DND-41 (cell line): ENCODE data around the gene KLHDC7B.

Experiments
- ATAC-seq: fragments of 200-7000 bp; cut with Tn5 transposase; 3 replicates; pipeline ENCODE4 v1.9.1; 2021; ENCODE audit warnings: low read depth; ENCODE audit not compliant: insufficient read depth
- DNase-seq: peaks from one replicate; pipeline ENCODE4 v3.0.0-alpha.2; 2020
- H2AFZ ChIP-seq: 2 replicates; pipeline ENCODE4 v1.6.0; 2012; ENCODE audit warnings: low read depth, low read length
- H3K27ac ChIP-seq: 2 replicates; pipeline ENCODE4 v1.5.1; 2012; ENCODE audit warnings: low read length, inconsistent platforms
- H3K27me3 ChIP-seq: fragments of 200-600 bp; sonication (generic); 2 replicates; pipeline ENCODE4 v1.6.0; 2012; ENCODE audit warnings: low read length, mild to moderate bottlenecking, inconsistent platforms; ENCODE audit not compliant: insufficient read depth, poor library complexity
- H3K36me3 ChIP-seq: 2 replicates; pipeline ENCODE4 v1.5.1; 2012; ENCODE audit warnings: low read length, inconsistent platforms; ENCODE audit not compliant: insufficient read depth
- H3K4me1 ChIP-seq: 2 replicates; pipeline ENCODE4 v1.5.1; 2012; ENCODE audit warnings: mild to moderate bottlenecking, low read length; ENCODE audit not compliant: insufficient read depth
- H3K4me2 ChIP-seq: 2 replicates; pipeline ENCODE4 v1.6.0; 2012; ENCODE audit warnings: mild to moderate bottlenecking, moderate library complexity, low read length, inconsistent platforms; ENCODE audit not compliant: insufficient read depth
- H3K4me3 ChIP-seq, 2 experiments: fragments of 200-600 bp in 1 of 2; shearing (Covaris generic) in 1 of 2; 2 replicates each; pipeline ENCODE4 v1.5.1; 2012 to 2016; ENCODE audit warnings: inconsistent platforms in 2 of 2, low read length in 2 of 2, mild to moderate bottlenecking in 2 of 2, low read depth in 1 of 2, moderate library complexity in 1 of 2
- H3K79me2 ChIP-seq: 2 replicates; pipeline ENCODE4 v1.6.0; 2012; ENCODE audit warnings: low read length, inconsistent platforms; ENCODE audit not compliant: insufficient read depth
- H3K9ac ChIP-seq: 2 replicates; pipeline ENCODE4 v1.6.0; 2012; ENCODE audit warnings: low read depth, mild to moderate bottlenecking, inconsistent platforms, low read length, moderate library complexity
- H3K9me3 ChIP-seq: 2 replicates; pipeline ENCODE4 v1.5.1; 2012; ENCODE audit warnings: low read length, moderate library complexity, mild to moderate bottlenecking, inconsistent platforms; ENCODE audit not compliant: insufficient read depth, severe bottlenecking
- H4K20me1 ChIP-seq: 2 replicates; pipeline ENCODE4 v1.6.0; 2012; ENCODE audit warnings: low read length; ENCODE audit not compliant: insufficient read depth
- EZH2 ChIP-seq: IDR thresholded peaks from 3 replicates; pipeline ENCODE4 v1.6.1; 2012; ENCODE audit warnings: borderline replicate concordance, low read depth, mild to moderate bottlenecking, moderate library complexity, low read length, inconsistent platforms; ENCODE audit not compliant: severe bottlenecking
- TF ChIP-seq, protein P1 (sequence below): IDR thresholded peaks from 2 replicates; pipeline ENCODE4 v1.5.1; 2012; ENCODE audit warnings: borderline replicate concordance, low read length, moderate library complexity, mild to moderate bottlenecking; ENCODE audit not compliant: poor library complexity, severe bottlenecking; ENCODE audit errors: extremely low read depth

Gene KLHDC7B

DNA sequence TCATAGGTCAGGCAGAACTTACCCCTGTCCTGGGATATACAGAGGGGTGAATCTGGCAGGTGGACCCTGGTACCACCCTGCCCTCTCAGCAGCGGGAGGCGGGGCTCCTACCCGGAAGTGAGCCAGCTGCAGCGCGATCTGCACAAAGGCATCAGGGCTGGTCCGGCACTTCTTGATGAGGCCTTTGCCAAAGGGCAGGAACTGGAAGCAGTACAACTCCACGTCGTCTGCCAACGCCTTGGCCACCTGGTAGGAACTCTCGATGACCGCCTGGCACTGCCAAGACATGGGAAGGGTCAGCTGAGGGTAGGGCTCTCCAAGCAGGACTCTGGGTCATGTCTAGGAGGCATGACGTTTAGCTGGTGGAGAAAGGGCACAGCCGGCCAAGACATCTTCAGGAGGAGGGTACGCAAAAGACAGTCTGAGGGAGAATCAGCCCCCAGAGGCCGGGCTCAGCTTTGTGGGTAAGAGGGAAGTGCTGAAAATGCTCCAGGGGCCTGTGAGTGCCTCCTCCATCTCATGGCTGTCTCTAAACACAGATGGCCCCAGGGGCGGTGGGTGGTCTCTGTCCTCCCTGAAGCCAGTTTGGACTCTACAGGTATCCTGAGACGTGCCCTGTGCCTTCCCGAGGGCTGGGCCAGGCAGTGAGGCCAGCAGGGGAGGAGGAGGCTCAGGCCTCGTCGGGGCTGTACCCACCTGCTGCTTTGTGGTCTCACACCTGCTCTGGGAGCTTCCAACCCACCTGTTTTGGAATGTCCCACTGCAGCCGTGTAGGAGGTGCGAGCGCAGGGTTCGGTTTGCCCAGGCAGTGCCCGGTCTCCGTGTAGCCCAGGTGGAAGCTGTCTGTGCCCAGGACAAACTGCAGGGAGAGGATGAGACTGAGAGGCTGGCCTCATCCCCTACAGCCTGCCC, 25.8 kb downstream of the KLHDC7B start:
- Histone ChIP-seq H3K79me2 (no peaks in the 10 kb centered on the region), H3K9me3 (no peaks in the 10 kb centered on the region), H3K27me3 (no peaks in the 10 kb centered on the region), H3K27ac (no peak overlapping the region), H3K4me1 (no peaks in the 10 kb centered on the region), H4K20me1 (peaks cover 3% of the 10 kb centered on the region; the same call in 1 of the 2 replicates), H3K36me3 (peaks cover 85% of the 10 kb centered on the region), H3K4me2 (no peak overlapping the region), H3K9ac (no peak overlapping the region), H2AFZ (no peak overlapping the region), H3K4me3 (no peak overlapping the region)
- DNase-seq, result no peak
- no peak for TF ChIP-seq EZH2
- TF ChIP-seq, protein P1, sequence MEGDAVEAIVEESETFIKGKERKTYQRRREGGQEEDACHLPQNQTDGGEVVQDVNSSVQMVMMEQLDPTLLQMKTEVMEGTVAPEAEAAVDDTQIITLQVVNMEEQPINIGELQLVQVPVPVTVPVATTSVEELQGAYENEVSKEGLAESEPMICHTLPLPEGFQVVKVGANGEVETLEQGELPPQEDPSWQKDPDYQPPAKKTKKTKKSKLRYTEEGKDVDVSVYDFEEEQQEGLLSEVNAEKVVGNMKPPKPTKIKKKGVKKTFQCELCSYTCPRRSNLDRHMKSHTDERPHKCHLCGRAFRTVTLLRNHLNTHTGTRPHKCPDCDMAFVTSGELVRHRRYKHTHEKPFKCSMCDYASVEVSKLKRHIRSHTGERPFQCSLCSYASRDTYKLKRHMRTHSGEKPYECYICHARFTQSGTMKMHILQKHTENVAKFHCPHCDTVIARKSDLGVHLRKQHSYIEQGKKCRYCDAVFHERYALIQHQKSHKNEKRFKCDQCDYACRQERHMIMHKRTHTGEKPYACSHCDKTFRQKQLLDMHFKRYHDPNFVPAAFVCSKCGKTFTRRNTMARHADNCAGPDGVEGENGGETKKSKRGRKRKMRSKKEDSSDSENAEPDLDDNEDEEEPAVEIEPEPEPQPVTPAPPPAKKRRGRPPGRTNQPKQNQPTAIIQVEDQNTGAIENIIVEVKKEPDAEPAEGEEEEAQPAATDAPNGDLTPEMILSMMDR, result no peak
- no peak for ATAC-seq

DNA sequence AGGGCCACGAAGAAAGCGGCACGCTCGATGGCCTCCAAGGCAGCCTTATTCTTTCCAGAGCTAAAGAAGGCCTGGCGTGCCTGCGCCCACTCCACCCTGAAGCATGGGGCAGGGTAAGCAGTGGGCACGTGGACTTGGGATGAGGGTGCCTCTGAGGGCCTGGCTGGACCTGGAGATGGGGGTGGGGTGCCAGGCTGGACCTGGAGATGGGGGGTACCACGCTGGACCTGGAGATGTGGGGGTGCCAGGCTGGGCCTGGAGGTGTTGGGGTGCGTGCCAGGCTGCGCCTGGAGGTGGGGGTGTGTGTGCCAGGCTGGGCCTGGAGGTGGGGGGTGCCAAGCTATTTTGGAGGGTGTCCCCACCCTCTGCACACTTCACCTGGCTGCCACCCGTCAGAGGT, 27.3 kb downstream of the KLHDC7B start:
- no peak for DNase-seq
- peaks cover 6% of the 10 kb centered on the region; the same call in 1 of the 2 replicates for H4K20me1 ChIP-seq

DNA sequence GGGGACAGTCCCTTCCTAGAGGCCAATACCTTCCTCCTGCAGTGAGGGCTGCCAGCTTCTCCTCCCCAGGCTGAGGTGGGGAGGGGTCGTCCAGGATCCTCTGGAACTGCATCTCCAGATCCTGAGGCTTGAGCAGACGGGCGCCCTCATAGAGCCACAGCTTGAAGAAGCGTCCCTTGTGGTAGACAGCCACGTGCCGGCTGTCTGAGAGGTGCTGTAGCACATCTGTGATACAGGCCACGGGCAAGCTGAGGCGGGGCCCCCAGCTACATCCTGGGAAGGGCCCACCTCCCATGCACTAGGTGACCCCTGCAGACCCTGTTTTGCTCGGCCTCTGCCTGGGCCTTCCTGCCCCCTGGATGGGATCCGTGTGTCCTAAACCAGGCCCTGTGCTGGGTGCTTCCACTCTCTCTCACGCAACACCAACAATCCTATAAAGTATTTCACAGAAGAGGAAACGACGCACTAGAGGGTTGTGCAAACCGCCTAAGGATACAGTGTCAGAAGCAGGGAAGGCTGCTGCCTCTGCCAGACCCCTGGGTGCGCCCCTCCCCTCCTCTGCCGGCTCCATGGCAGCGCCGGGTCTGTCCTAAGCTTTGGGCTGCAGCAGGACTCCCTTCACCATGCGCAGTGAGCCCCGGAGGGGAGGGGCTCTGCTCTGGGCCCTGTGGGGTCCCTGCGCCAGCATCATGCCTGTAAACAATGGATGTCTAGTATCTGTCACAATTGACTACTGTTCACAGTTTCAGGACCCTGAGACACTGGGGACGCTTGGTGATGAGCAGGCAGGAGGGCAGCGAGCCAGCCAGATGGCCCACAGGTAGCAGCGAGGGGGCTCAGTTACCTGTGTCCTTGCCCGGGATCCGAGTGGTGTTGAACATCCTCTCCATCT, 28.0 kb downstream of the KLHDC7B start:
- Histone ChIP-seq H3K79me2 (no peaks in the 10 kb centered on the region), H2AFZ (no peak overlapping the region), H3K36me3 (peaks cover 90% of the 10 kb centered on the region), H3K9ac (no peak overlapping the region), H3K4me3 (no peak overlapping the region), H3K27me3 (no peaks in the 10 kb centered on the region), H4K20me1 (peaks cover 6% of the 10 kb centered on the region), H3K4me2 (no peak overlapping the region), H3K4me1 (no peaks in the 10 kb centered on the region), H3K27ac (no peak overlapping the region), H3K9me3 (no peaks in the 10 kb centered on the region)
- DNase-seq (no peak), ATAC-seq (no peak)
- TF ChIP-seq, protein P1, result no peak
- TF ChIP-seq EZH2, result no peak

More for the DNA sequence above, 27.3 kb downstream of the KLHDC7B start:
- no peak for TF ChIP-seq EZH2
- TF ChIP-seq, protein P1, result no peak
- H3K27me3 ChIP-seq, result no peaks in the 10 kb centered on the region
- no peak for ATAC-seq
- no peak overlapping the region for H3K4me2 ChIP-seq
- H3K4me1 ChIP-seq, result no peaks in the 10 kb centered on the region
- no peaks in the 10 kb centered on the region for H3K9me3 ChIP-seq
- no peak overlapping the region for H3K9ac ChIP-seq
- H3K27ac ChIP-seq, result no peak overlapping the region
- H3K36me3 ChIP-seq, result peaks cover 92% of the 10 kb centered on the region
- H3K4me3 ChIP-seq, result no peak overlapping the region
- no peak overlapping the region for H2AFZ ChIP-seq
- H3K79me2 ChIP-seq, result no peaks in the 10 kb centered on the region
